ENCODE measurements around the gene NCAPH2.
"Not testable (repeated sequence)": the region's sequence is repeated elsewhere in the genome, so short reads cannot be mapped to it uniquely, and the experiment has no call there.

The NCAPH2 gene

DNA sequence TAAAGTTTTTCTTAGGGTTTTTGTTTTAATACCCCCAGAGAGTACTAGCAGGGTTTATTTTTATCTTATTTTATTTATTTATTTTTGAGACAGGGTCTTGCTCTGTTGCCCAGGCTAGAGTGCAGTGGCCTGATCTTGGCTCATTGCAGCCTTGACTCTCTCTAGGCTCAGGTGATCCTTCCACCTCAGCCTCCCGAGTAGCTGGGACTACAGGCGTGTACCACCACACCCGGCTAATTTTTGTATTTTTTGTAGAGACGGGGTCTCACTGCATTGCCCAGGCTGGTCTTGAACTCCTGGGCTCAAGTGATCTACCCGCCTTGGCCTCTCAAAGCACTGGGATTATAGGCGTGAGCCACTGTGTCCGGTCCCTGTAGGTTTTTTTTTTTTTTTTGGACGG lies 12.2 kb downstream of the NCAPH2 start:
- DNase-seq: not testable (repeated sequence)

DNA sequence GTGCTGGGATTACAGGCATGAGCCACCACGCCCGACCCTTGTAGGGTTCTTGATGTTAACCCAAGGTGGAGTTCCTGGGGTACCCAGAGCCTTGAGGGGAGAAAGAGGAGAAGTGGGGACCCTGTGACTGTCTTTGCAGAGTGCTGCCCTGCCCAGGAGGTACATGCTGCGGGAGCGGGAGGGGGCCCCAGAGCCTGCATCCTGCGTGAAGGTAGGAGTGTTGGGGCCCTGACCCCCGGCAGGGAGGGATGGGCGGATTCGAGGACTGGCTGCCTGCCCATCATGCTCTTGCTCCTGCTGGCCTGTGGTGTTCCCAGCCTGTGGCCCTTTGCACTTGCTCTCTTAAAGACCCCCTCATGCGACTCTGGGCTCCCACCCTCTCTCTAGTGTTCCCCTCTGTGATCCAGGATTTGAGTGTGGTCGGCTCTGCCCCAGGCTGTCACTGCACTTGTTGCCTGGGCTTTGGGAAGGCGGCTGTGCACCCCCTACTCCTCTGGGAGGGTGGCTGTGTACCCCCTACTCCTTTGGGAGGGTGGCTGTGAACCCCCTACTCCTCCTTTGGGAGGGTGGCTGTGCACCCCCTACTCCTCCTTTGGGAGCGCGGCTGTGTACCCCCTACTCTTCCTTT lies 12.9 kb downstream of the NCAPH2 start:
- DNase-seq: no peak

DNA sequence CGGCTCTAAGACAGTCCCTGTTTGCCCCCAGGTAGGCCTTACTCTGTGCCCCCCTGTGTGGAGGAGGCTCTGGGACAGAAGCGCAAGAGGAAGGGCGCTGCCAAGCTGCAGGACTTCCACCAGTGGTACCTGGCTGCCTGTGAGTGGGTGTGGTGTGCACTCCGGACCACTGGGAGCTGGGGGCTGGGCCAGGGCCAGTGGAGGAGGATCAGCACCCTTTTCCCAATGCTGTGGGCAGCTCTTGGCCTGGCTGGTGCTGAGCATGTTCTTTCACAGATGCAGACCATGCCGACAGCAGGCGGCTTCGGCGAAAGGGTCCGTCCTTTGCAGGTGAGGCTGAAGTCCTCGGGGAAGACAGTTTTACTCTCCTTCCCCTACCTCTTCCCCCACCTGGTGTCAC lies 13.7 kb downstream of the NCAPH2 start:
- no peak for DNase-seq

GRCh38 chr22:50522208-50522805 lies 14.3 kb downstream of the NCAPH2 start:
- no peak for DNase-seq

DNA sequence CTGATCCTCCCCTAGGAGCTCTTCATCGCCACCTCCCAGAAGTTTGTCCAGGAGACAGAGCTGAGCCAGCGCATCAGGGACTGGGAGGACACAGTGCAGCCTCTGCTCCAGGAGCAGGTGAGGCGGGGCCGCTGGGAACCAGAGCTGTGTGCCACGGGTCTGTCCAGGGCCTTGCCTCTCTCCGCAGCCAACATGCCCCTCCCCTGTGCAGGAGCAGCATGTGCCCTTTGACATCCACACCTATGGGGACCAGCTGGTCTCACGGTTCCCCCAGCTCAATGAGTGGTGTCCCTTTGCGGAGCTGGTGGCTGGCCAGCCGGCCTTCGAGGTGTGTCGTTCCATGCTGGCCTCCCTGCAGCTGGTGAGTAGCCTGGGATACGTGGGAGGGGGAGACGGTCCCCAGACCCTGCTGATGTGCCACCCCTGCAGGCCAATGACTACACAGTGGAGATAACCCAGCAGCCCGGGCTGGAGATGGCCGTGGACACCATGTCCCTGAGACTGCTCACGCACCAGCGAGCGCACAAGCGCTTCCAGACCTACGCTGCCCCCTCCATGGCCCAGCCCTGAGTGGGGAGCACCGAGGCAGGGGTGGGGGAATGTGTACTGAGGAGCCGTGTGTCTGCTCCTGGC lies 14.9 kb downstream of the NCAPH2 start:
- DNase-seq: no peak

DNA sequence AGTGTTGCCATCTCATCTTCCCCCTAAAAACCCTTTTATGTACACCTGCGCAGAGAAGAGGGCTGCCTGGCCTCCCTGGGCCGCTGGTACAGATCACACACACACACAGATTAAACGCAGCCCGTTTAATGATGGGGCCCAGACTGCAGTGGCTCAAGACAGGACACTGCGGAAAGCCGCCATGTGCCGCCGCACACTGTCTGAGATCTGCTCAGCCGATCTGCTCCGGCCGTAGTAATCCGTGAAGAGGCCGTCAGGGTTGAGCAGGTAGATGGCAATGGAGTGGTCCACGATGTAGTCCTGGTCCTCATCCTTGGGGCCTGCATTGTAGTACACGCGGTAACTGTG lies 15.4 kb downstream of the NCAPH2 start:
- DNase-seq: no peak

GRCh38 chr22:50523806-50524675 lies 16.0 kb downstream of the NCAPH2 start:
- no peak for DNase-seq

DNA sequence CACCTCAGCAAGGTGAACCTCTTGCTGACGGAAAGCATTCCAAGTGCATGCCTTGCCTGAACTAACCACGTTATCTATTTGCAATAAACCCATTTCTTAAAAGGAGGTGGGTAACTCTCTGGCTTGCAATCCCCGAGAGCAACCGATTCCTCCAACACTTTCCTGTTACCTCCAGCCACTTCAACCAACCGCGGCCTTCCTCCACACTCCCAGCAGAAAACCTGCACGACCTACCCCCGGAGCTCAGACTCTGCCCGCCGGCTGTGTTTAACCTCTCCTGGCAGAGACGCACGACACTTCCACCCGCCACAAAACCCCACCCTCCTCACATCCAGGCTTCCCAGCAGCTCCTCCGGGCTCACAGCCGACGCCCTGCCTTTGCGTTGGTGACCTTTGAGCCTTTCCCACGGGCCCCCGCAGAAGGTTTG lies 16.7 kb downstream of the NCAPH2 start:
- DNase-seq: no peak

- peak; percentile 98 for DNase-seq
These were observed 17.3 kb downstream of the NCAPH2 start, which contains the start of gene SCO2 for GRCh38 chr22:50525104-50525857. TSS of gene SCO2 (minus strand) at chr22:50525598. CDS start at chr22:50524411, 1,187 bp downstream.

DNA sequence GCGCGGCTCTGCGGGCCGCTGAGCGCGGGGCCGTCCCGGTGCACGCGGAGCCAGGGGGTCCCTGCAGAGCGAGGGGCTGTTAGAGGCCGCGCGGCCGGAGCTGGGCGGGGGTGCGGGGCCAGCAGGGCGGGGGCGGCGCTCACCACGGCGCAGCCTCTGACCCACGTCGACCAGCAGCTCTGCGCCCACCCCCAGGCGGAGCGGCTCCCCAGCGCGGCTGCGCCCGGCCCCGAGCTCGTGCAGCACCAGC lies 17.8 kb downstream of the NCAPH2 start:
- no peak for DNase-seq

DNA sequence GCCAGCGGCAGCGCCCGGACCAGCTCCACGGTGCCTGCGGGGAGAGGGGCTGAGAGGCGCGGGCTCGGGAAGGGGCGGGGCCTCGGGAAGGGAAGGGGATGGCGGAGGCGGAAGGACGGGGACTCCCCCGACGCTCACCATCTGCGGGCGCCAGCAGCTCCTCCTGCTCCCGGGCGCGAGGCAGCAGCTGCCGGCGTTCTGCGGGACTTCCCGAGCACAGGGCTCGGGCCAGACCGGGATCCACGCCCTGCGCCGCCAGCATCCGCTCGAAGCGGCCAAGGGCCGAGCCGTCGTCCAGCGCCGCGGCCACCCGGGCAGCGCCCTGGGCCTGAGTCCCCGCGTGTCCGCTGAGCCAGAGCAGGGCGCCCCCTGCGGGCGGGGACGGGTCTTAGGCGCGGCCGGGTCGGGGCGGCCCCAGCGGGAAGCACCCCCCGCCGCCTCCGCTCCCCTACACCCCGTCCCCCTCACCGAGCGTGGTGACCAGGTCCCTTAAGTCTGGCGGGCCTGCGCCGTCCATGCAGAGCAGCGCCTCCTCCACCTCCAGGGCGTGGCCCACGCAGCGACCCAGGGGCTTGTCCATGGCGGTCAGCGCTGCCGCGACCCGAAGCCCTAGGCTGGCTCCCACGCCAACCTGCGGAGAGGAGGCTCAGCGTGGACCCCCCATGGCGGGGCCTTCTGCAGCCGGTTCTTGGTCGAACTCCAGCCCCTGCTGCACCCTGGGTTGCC lies 18.2 kb downstream of the NCAPH2 start:
- DNase-seq: peak; percentile 86

DNA sequence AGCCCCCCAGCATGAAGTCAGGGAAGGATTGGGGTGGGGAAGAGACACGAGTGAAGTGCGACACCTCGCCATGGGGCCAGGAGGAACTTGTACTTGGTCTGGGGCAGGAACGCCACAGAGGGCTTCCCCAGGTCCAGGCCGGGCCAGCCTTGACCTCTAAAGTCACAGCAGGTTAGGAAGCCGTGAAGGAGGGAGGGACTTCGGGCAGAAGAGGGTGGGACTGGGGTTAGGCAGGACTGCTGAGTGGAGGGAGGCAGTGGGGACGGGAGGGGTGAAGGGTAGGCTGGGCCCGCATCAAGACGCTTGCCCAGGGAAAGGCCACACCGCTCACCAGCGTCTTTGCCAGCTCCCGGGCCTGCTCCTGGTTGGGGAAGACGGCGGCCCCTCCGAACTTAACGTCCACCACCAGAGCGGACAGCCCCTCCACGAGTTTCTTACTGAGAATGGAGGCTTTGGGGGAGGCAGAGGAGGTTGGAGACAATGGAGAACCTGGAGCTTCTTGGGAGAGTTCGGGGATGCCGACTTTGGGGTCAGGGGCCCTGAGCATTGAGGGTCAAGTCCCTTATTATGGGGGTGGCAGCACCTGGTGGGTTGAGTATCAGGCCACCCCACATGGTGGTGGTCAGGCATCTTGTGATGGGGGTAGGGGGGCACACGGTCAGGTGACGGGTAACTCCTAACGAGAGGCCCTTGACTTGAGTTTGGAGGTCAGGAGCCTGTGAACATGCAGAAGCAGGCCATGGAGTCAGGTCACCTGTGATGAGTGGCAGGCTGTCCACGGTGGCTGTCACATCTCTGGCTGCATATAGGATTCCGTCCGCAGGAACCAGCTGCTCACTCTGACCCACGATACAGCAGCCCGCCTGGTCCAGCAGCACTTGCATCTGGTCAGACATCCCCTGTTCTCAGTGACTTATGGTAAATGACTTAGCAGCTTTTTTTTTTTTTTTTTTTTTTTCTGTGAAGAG lies 19.1 kb downstream of the NCAPH2 start:
- peak; percentile 86 for DNase-seq

DNA sequence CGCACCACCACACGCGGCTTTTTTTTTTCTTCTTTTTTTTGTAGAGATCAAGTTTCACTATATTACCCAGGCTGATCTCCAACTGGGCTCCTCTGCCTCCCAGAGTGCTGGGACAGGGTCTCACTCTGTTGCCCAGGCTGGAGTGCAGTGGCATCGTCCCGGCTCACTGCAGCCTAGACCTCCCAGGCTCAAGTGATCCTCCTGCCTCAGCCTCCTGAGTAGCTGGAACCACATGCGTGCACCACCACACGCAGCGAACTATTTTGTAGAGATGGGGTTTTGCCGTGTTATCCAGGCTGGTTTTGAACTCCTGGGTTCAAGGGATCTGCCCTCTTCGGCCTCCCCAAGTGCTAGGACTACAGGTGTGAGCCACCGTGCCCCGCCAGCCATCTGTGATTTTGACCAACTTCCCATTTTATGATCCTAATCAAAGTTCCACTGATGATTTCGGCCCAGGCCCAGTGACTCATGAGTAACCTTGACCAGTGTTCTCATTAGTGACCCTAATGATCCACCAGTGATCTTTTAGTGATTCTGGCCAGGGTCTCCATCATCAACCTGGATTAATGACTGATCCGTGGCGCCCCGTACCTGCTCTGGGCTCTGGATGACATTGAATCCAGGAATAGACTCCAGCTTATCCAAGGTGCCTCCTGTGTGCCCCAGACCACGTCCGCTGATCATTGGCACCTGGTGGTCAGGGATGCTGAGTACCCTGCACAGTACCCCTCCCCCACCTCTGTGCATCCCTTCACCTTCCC lies 20.1 kb downstream of the NCAPH2 start:
- no peak for DNase-seq

GRCh38 chr22:50528682-50529415 lies 20.8 kb downstream of the NCAPH2 start:
- DNase-seq: no peak

- no peak for DNase-seq
These were observed 21.4 kb downstream of the NCAPH2 start for GRCh38 chr22:50529416-50529896.

GRCh38 chr22:50529897-50530579 lies 22.0 kb downstream of the NCAPH2 start, which contains the start of gene TYMP:
TSS of gene TYMP (minus strand) at chr22:50530012. CDS start at chr22:50529709, 303 bp downstream.
- DNase-seq: peak; percentile 86

GRCh38 chr22:50530580-50530876 lies 22.5 kb downstream of the NCAPH2 start:
- no peak for DNase-seq

DNA sequence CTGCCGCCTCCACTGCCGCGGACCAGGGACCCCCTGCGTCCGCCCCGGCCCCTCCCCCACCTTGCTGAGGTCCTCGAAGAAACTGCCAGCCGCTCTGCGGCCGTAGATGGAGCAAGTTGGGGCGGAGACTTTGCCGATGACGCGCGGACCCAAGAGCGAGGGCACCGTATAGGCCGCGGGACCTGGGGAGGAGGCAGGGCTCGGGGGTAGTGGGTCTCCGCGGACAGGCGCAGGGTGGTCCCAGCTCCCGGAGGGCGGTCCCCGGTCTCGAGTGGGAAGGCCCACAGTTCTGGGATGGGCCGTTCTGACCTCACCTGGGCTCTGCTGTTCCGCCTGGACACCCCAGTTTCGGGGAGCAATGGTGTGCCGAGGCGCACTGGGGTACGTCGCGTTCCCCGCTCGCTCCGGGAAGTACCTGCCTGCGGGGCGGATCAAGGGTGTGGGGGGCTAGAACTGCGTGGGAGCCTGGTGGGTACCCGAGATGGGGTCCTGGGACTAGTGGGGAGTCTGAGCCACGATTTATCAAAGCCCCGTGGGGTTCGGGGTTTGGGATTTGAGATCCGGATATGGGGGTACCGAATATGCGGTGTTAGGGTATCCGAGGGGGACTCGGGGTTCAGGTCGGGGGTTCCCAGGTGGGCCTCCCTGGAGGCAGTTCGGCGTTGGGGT lies 23.0 kb downstream of the NCAPH2 start:
- peak; percentile 93 for DNase-seq

Data from hematopoietic multipotent progenitor cell treated with erythropoietin and hydrocortisone succinate and interleukin-3 and kit ligand, for 6 days (in vitro differentiated cells).